Neural crest cell (in vitro differentiated cells): ENCODE results near the gene C20orf202. TPM values are rescaled to one million over a fixed set of nuclear protein-coding genes. Genes with fewer than 3 reads are reported as not detected.

Source experiments
- DNase-seq: peaks from one replicate; pipeline ENCODE4 v3.0.0; 2021; ENCODE audit warnings: low read depth, mixed read lengths, low spot score
- H3K27ac Mint-ChIP-seq: one replicate; pipeline ENCODE4 v1.8.0; 2021; ENCODE audit warnings: mild to moderate bottlenecking, mixed read lengths; ENCODE audit not compliant: unreplicated experiment
- H3K27me3 Mint-ChIP-seq: 2 replicates; pipeline ENCODE4 v1.8.0; 2021; ENCODE audit warnings: low read depth, mild to moderate bottlenecking, mixed read lengths
- H3K36me3 Mint-ChIP-seq: 2 replicates; pipeline ENCODE4 v1.8.0; 2021; ENCODE audit warnings: low read depth, mild to moderate bottlenecking, mixed read lengths
- H3K4me1 Mint-ChIP-seq: 2 replicates; pipeline ENCODE4 v1.8.0; 2021; ENCODE audit warnings: mixed read lengths
- H3K4me3 Mint-ChIP-seq: one replicate; pipeline ENCODE4 v1.8.0; 2021; ENCODE audit warnings: mild to moderate bottlenecking, mixed read lengths
- H3K9me3 Mint-ChIP-seq: 2 replicates; pipeline ENCODE4 v1.8.0; 2021; ENCODE audit warnings: mixed read lengths
- CTCF ChIP-seq: fragments of 200-600 bp; sonication (generic); conservative IDR thresholded peaks from 2 replicates; pipeline ENCODE4 v1.5.0; 2021; ENCODE audit warnings: antibody characterized with exemption, mild to moderate bottlenecking
- total RNA-seq: library from RNA; stranded (reverse); gene quantifications from 2 replicates; pipeline ENCODE4 v1.2.1, GENCODE V29; 2021

Gene C20orf202
- total RNA-seq, 1 donor from 2014 or later, result 0.23 TPM

- Mint-ChIP-seq H3K27ac (no peak overlapping the region), H3K27me3 (no peaks in the 10 kb centered on the region)
- DNase-seq, result no peak
Measured at GRCh38 chr20:1166948-1167720, 36.1 kb upstream of the C20orf202 start.

GRCh38 chr20:1169224-1169623, 34.0 kb upstream of the C20orf202 start:
- no peak overlapping the region for H3K27ac Mint-ChIP-seq
- peaks cover 35% of the 10 kb centered on the region for H3K36me3 Mint-ChIP-seq
- no peak for TF ChIP-seq CTCF
- no peaks in the 10 kb centered on the region for H3K27me3 Mint-ChIP-seq
- H3K4me1 Mint-ChIP-seq, result no peaks in the 10 kb centered on the region
- DNase-seq, result no peak
- H3K4me3 Mint-ChIP-seq, result no peak overlapping the region
- H3K9me3 Mint-ChIP-seq, result no peaks in the 10 kb centered on the region

More at GRCh38 chr20:1166948-1167720, 36.1 kb upstream of the C20orf202 start:
- Mint-ChIP-seq H3K4me3 (no peak overlapping the region), H3K9me3 (no peaks in the 10 kb centered on the region), H3K4me1 (no peaks in the 10 kb centered on the region), H3K36me3 (peaks cover 35% of the 10 kb centered on the region)
- TF ChIP-seq CTCF, result no peak

GRCh38 chr20:1171461-1172093, 31.7 kb upstream of the C20orf202 start:
- no peak overlapping the region for H3K27ac Mint-ChIP-seq
- no peak for TF ChIP-seq CTCF
- H3K36me3 Mint-ChIP-seq, result peaks cover 28% of the 10 kb centered on the region
- H3K4me3 Mint-ChIP-seq, result no peak overlapping the region
- H3K27me3 Mint-ChIP-seq, result no peaks in the 10 kb centered on the region
- DNase-seq, result peak; percentile 46
- H3K4me1 Mint-ChIP-seq, result no peaks in the 10 kb centered on the region
- H3K9me3 Mint-ChIP-seq, result no peaks in the 10 kb centered on the region

GRCh38 chr20:1173698-1174097, 29.6 kb upstream of the C20orf202 start:
- H3K4me1 Mint-ChIP-seq, result no peaks in the 10 kb centered on the region
- no peak overlapping the region for H3K4me3 Mint-ChIP-seq
- peak overlapping the region; percentile 28 for H3K27ac Mint-ChIP-seq
- no peaks in the 10 kb centered on the region for H3K27me3 Mint-ChIP-seq
- TF ChIP-seq CTCF, result no peak
- H3K9me3 Mint-ChIP-seq, result no peaks in the 10 kb centered on the region
- no peak for DNase-seq
- peaks cover 14% of the 10 kb centered on the region for H3K36me3 Mint-ChIP-seq

- peaks cover 9% of the 10 kb centered on the region for H3K36me3 Mint-ChIP-seq
- no peak for DNase-seq
- H3K27me3 Mint-ChIP-seq, result no peaks in the 10 kb centered on the region
- no peaks in the 10 kb centered on the region for H3K9me3 Mint-ChIP-seq
- H3K4me1 Mint-ChIP-seq, result no peaks in the 10 kb centered on the region
- no peak for TF ChIP-seq CTCF
- no peak overlapping the region for H3K4me3 Mint-ChIP-seq
- no peak overlapping the region for H3K27ac Mint-ChIP-seq
Measured at GRCh38 chr20:1174787-1175186, 28.5 kb upstream of the C20orf202 start.
